Measurements from ENCODE around the gene MSLN. TPM values are rescaled to one million over a fixed set of nuclear protein-coding genes. Genes with fewer than 3 reads are reported as not detected.
"Not testable (repeated sequence)": the region's sequence is repeated elsewhere in the genome, so short reads cannot be mapped to it uniquely, and the experiment has no call there.

MSLN gene
- total RNA-seq (under 1 TPM; 0.33 to 0.52 TPM), polyA plus RNA-seq (1 to 10 TPM; 1.5 to 2.1 TPM)
- long read RNA-seq, donor 1, partial matches to known transcripts, result 0 of 4 reads
- long read RNA-seq, donor 1, other reads (novel, unspliced or antisense), result 0 of 4 reads
- long read RNA-seq, donor 2, result 0 reads

DNA sequence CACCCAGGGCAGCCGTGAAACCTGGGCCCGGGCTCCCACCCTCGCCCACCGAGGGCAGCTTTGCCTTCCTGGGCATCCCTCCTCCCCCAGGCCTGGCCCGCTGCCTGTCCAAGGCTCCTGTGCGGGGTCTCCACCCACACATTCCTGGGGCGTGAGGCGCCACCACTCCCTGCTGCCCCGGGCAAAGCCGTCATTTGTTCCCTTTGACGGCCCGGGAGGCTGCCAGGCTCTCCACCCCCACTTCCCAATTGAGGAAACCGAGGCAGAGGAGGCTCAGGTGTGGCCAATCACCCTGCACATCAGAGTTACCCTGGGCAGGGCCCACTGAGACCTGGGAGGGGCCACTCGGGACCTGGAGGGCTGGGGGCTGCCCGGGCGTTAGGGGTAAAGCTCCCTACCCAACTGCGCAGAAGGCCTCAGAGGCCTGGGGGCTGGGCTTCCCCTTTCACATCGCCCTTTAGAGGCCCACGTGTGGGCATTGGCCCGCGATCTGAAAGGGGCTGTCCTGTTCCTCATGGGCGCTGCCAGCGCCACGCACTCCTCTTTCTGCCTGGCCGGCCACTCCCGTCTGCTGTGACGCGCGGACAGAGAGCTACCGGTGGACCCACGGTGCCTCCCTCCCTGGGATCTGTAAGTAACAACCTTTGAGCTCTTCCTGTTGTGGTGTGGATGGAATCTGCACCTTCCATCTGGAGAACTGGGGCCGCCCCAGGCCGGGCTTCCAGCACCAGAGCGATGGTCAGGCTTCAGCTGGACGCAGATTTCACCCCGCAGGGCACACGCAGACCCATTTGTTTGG, at the start of gene MSLN:
MSLN (plus strand) TSS at position 190 of the 799 bp plus-strand sequence. CDS start 1,947 bp downstream, outside the sequence.
- WGBS, 2 donors, result 68 to 74% methylated on average over 37 of the region's 37 CpGs
- H3K9me3 ChIP-seq (ENCODE audit: control insufficient read depth, low read length), result no peaks in the 10 kb centered on the region
- no peak within 1 kb of the TSS for H3K27ac ChIP-seq (ENCODE audit: low read depth in 1 of 2, low read length in 2 of 2)
- no peak within 1 kb of the TSS for H3K4me3 ChIP-seq (ENCODE audit: low read length in 2 of 2)
- no peaks in the 10 kb centered on the region for H3K27me3 ChIP-seq (ENCODE audit: control insufficient read depth in 1 of 2, insufficient read depth in 2 of 2, low read length in 1 of 2)
- peak; percentile 15 for ATAC-seq (ENCODE audit: low FRiP score)
- no peak for DNase-seq
- intact Hi-C loops (cut with DNase I), result no loop called here
- no peaks in the 10 kb centered on the region for H3K36me3 ChIP-seq (ENCODE audit: control insufficient read depth in 1 of 2, insufficient read depth in 2 of 2, low read length in 1 of 2)
- H3K4me1 ChIP-seq (ENCODE audit: control insufficient read depth in 1 of 2, insufficient read depth in 2 of 2, low read length in 2 of 2), result no peaks in the 10 kb centered on the region

DNA sequence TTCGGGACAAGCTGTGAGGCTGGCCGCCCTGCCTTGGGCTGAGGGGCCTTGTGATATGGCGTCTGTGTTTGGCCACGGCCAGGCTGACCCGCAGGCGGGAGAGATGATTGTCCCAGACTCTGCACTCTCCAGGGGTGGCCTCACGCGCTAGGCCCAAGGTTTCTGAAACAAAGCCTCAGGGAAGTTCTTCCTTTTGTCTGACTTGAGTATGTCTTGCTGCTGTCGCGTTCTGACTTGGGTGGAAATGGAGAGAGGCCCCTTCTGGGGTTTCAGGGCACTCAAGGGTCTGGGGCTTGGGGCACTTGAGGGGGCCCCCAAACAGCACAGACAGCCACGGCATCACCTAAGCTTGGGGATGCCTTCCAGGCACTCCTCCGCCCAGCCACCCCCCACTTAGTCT, 49.5 kb upstream of the MSLN start:
- intact Hi-C loops (cut with DNase I), result loop anchor here (1.0 to 10.0 kb wide), 5 partner anchors 74 to 346 kb away; partner anchors contain the start of genes CHTF18 (in 1 of the 2), LMF1 (in 1 of the 2) and RPUSD1 (in 1 of the 2)
- 74 to 79% methylated on average over 12 of the region's 12 CpGs for WGBS, 2 donors
- Histone ChIP-seq H3K4me1 (ENCODE audit: control insufficient read depth in 1 of 2, insufficient read depth in 2 of 2, low read length in 2 of 2) (no peaks in the 10 kb centered on the region), H3K9me3 (ENCODE audit: control insufficient read depth, low read length) (no peaks in the 10 kb centered on the region), H3K36me3 (ENCODE audit: control insufficient read depth in 1 of 2, insufficient read depth in 2 of 2, low read length in 1 of 2) (no peaks in the 10 kb centered on the region), H3K27me3 (ENCODE audit: control insufficient read depth in 1 of 2, insufficient read depth in 2 of 2, low read length in 1 of 2) (no peaks in the 10 kb centered on the region), H3K4me3 (ENCODE audit: low read length in 2 of 2) (no peak overlapping the region), H3K27ac (ENCODE audit: low read depth in 1 of 2, low read length in 2 of 2) (no peak overlapping the region)
- ATAC-seq (ENCODE audit: low FRiP score) (no peak), DNase-seq (no peak)

DNA sequence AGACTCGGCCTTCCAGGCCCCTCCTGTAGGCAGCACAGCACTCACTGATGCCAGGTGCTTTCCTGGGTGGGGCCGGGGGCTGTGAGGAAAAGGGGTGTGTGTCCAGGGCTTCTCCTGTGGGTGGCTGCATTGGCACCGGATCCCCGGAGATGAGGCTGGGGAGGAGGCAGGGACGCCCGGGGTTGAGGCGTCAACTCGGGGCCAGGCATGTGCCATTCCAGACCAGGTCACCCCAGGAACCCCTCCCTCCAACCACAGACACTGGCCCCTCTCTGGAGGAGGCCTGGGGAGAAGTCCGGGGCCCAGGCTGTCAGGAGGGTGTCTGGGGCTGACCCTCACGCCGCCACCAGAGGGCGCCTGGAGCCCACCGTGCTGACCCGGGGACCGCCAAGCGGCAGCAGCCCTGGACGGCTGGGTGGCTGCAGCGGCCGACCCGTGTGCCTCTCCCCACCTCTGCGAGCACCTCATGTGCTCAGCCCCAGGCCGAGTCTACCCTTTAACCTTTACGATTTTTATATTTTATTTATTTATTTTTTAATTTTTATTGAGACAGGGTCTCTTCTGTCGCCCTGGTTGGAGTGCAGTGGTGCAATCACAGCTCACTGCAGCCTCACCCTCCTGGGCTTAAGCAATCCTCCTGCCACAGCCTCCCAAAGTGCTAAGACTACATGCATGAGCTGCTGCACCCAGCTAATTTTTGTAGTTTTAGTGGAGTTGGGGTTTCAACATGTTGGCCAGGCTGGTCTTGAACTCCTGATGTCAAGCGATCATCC, 48.8 kb upstream of the MSLN start:
- H3K27ac ChIP-seq (ENCODE audit: low read depth in 1 of 2, low read length in 2 of 2), result no peak overlapping the region

DNA sequence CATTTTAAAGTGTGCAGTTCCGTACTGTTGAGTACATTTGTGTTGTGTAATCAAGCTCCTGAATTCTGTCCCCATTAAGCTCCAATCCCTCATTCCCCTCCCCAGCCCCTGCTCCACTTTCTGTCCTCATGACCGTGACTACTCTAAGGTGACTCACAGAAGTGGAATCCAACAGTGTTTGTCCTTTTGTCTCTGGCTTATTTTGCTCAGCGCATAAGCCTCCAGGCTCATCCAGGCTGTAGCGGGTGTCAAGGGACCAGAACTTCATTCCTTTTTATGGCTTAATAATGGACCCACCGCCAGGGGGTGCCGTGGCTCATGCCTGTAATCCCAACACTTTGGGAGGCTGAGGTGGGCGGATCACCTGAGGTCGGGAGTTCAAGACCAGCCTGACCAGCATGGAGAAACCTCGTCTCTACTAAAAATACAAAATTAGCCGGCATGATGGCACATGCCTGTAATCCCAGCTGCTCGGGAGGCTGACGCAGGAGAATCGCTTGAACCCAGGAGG, 47.7 kb upstream of the MSLN start:
- intact Hi-C loops (cut with DNase I), result loop anchor here (5.0 to 10.0 kb wide), 3 partner anchors 75 to 345 kb away; partner anchors contain the start of genes CHTF18 (in 1 of the 2), LMF1 (in 1 of the 2) and RPUSD1 (in 1 of the 2)
- H3K4me3 ChIP-seq (ENCODE audit: low read length in 2 of 2); H3K4me1 ChIP-seq (ENCODE audit: control insufficient read depth in 1 of 2, insufficient read depth in 2 of 2, low read length in 2 of 2); DNase-seq; H3K27ac ChIP-seq (ENCODE audit: low read depth in 1 of 2, low read length in 2 of 2); H3K27me3 ChIP-seq (ENCODE audit: control insufficient read depth in 1 of 2, insufficient read depth in 2 of 2, low read length in 1 of 2); H3K9me3 ChIP-seq (ENCODE audit: control insufficient read depth, low read length); ATAC-seq (ENCODE audit: low FRiP score); H3K36me3 ChIP-seq (ENCODE audit: control insufficient read depth in 1 of 2, insufficient read depth in 2 of 2, low read length in 1 of 2): not testable (repeated sequence)
- 50 to 54% methylated on average over 13 of the region's 13 CpGs for WGBS, 2 donors

More for the DNA sequence above, 48.8 kb upstream of the MSLN start:
- intact Hi-C loops (cut with DNase I), result loop anchor here (1.0 to 10.0 kb wide), 5 partner anchors 74 to 346 kb away; partner anchors contain the start of genes CHTF18 (in 1 of the 2), LMF1 (in 1 of the 2) and RPUSD1 (in 1 of the 2)
- Histone ChIP-seq H3K4me3 (ENCODE audit: low read length in 2 of 2) (no peak overlapping the region), H3K9me3 (ENCODE audit: control insufficient read depth, low read length) (no peaks in the 10 kb centered on the region), H3K27me3 (ENCODE audit: control insufficient read depth in 1 of 2, insufficient read depth in 2 of 2, low read length in 1 of 2) (no peaks in the 10 kb centered on the region), H3K36me3 (ENCODE audit: control insufficient read depth in 1 of 2, insufficient read depth in 2 of 2, low read length in 1 of 2) (no peaks in the 10 kb centered on the region), H3K4me1 (ENCODE audit: control insufficient read depth in 1 of 2, insufficient read depth in 2 of 2, low read length in 2 of 2) (no peaks in the 10 kb centered on the region)
- DNase-seq (peak; percentile 83 to 94), ATAC-seq (ENCODE audit: low FRiP score) (peak; percentile 77)
- WGBS, 2 donors, result 11 to 12% methylated on average over 25 of the region's 25 CpGs

DNA sequence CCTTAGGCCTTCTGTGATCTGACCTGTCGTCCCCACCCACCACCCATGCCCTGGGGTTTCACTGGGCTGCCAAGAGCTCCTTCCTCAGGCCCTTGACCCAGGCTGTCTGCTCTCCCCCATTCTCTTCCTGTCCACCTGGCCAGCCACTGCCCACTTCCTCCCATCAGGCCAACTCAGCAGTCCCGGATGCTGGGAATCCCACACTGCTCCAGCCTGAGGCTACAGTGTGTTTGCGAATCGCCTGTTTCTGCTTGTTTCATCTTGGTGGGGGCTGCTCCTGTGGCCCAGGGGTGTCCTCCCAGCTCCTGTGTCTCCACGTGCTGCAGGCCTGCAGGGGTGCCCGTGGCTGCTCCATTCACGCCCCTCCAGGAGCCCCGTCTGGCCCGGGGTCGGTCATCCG, 46.5 kb upstream of the MSLN start:
- Histone ChIP-seq H3K4me3 (ENCODE audit: low read length in 2 of 2) (no peak overlapping the region), H3K9me3 (ENCODE audit: control insufficient read depth, low read length) (no peaks in the 10 kb centered on the region), H3K27ac (ENCODE audit: low read depth in 1 of 2, low read length in 2 of 2) (no peak overlapping the region), H3K36me3 (ENCODE audit: control insufficient read depth in 1 of 2, insufficient read depth in 2 of 2, low read length in 1 of 2) (no peaks in the 10 kb centered on the region), H3K4me1 (ENCODE audit: control insufficient read depth in 1 of 2, insufficient read depth in 2 of 2, low read length in 2 of 2) (no peaks in the 10 kb centered on the region), H3K27me3 (ENCODE audit: control insufficient read depth in 1 of 2, insufficient read depth in 2 of 2, low read length in 1 of 2) (no peaks in the 10 kb centered on the region)
- WGBS, 2 donors, result 82 to 85% methylated on average over 11 of the region's 11 CpGs
- ATAC-seq (ENCODE audit: low FRiP score) (no peak), DNase-seq (no peak)
- intact Hi-C loops (cut with DNase I), result loop anchor here (5.0 to 10.0 kb wide), 3 partner anchors 73 to 343 kb away; partner anchors contain the start of genes CHTF18 (in 1 of the 2), LMF1 (in 1 of the 2) and RPUSD1 (in 1 of the 2)

DNA sequence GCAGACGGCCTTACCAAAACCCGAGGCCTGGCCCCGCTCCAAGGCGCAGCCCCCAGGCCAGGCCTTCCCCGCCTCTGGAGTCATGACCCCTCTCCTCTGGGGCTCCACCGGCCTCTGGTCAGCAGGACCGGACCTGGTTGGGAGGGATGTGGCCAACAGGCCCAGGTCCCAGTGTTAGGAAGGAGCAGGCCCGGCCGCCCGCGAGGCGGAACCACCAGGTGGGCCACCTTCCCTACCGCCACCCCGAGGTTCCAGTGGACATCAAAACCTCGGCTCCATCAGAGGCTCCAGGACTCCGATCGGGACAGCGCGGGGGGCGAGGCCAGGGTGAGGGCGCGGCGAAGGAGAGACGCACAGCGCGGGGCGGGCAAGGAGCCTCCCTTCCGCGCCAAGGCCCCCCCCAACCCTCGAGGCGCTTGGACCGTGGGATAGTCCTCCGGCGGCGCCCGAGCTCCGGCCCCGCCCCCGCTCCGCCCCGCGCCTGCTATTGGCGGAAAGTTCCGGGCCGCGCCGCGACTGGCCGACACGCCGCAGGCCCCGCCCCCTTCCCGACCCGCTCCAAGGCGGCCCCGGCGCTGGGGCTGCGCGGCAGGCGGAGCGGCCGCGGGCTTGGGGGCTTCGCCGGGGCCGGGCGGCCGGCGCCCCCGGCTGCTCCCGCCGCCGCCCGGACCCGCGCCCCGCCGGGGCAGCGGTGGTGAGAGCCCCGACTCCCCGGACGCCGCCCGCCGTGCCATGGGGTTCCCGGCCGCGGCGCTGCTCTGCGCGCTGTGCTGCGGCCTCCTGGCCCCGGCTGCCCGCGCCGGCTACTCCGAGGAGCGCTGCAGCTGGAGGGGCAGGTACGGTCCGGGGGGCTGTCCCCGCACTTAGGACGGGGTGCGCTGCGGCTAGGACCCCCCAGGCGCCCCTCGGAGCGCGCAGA, 45.7 kb upstream of the MSLN start, which contains the start of gene METRN:
METRN (plus strand) TSS at position 561 of the 919 bp plus-strand sequence; CDS start at position 733, 172 bp downstream.
- Histone ChIP-seq H3K9me3 (ENCODE audit: control insufficient read depth, low read length) (no peaks in the 10 kb centered on the region), H3K4me1 (ENCODE audit: control insufficient read depth in 1 of 2, insufficient read depth in 2 of 2, low read length in 2 of 2) (no peaks in the 10 kb centered on the region), H3K4me3 (ENCODE audit: low read length in 2 of 2) (peak within 1 kb of the TSS; percentile 50 to 64), H3K27me3 (ENCODE audit: control insufficient read depth in 1 of 2, insufficient read depth in 2 of 2, low read length in 1 of 2) (no peaks in the 10 kb centered on the region), H3K36me3 (ENCODE audit: control insufficient read depth in 1 of 2, insufficient read depth in 2 of 2, low read length in 1 of 2) (no peaks in the 10 kb centered on the region), H3K27ac (ENCODE audit: low read depth in 1 of 2, low read length in 2 of 2) (no peak within 1 kb of the TSS)
- DNase-seq (peak; percentile 94 to 98), ATAC-seq (ENCODE audit: low FRiP score) (peak; percentile 91)
- intact Hi-C loops (cut with DNase I), result loop anchor here (5.0 to 10.0 kb wide), 3 partner anchors 72 to 342 kb away; partner anchors contain the start of genes CHTF18 (in 1 of the 2), LMF1 (in 1 of the 2) and RPUSD1 (in 1 of the 2)
- 4 to 7% methylated on average over 59 to 108 of the region's 108 CpGs for WGBS, 2 donors

DNA sequence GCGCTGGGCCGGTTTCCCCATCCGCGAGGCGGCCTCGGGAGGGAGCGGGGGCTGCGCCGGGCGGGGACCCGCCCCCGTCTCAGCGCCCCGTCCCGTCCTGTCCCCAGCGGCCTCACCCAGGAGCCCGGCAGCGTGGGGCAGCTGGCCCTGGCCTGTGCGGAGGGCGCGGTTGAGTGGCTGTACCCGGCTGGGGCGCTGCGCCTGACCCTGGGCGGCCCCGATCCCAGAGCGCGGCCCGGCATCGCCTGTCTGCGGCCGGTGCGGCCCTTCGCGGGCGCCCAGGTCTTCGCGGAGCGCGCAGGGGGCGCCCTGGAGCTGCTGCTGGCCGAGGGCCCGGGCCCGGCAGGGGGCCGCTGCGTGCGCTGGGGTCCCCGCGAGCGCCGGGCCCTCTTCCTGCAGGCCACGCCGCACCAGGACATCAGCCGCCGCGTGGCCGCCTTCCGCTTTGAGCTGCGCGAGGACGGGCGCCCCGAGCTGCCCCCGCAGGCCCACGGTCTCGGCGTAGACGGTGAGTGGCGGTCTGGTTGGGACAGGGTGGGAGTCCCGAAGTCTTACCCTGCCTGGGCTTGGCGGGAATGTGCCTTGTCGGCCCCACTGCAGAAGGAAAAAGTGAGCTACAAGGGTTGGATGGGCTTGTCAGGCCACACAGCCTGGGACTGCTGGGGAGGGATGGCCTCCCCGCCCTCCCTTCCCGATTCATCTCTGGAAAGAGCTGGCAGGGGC, 44.9 kb upstream of the MSLN start:
- H3K27ac ChIP-seq (ENCODE audit: low read depth in 1 of 2, low read length in 2 of 2), result no peak overlapping the region
- DNase-seq (no peak), ATAC-seq (ENCODE audit: low FRiP score) (no peak)
- 1 to 2% methylated on average over 36 to 74 of the region's 74 CpGs for WGBS, 2 donors
- H3K4me3 ChIP-seq (ENCODE audit: low read length in 2 of 2), result peak overlapping the region; percentile 50 to 64
- intact Hi-C loops (cut with DNase I), result loop anchor here in 1 of 2 donors (10.0 kb wide), 1 partner anchor 259 kb away; the partner anchor contains the start of gene LMF1
- H3K36me3 ChIP-seq (ENCODE audit: control insufficient read depth in 1 of 2, insufficient read depth in 2 of 2, low read length in 1 of 2), result no peaks in the 10 kb centered on the region
- no peaks in the 10 kb centered on the region for H3K27me3 ChIP-seq (ENCODE audit: control insufficient read depth in 1 of 2, insufficient read depth in 2 of 2, low read length in 1 of 2)
- H3K4me1 ChIP-seq (ENCODE audit: control insufficient read depth in 1 of 2, insufficient read depth in 2 of 2, low read length in 2 of 2), result no peaks in the 10 kb centered on the region
- H3K9me3 ChIP-seq (ENCODE audit: control insufficient read depth, low read length), result no peaks in the 10 kb centered on the region
